GM12878 (cell line): ENCODE measurements around the gene ARL17A. TPM values are rescaled to one million over a fixed set of nuclear protein-coding genes. Genes with fewer than 3 reads are reported as not detected.
"Not testable (repeated sequence)": the region's sequence is repeated elsewhere in the genome, so short reads cannot be mapped to it uniquely, and the experiment has no call there.

Source experiments
- ATAC-seq: fragments of 200-7000 bp; cut with Tn5 transposase; 3 replicates; pipeline ENCODE4 v1.9.1; 2020; ENCODE audit warnings: mild to moderate bottlenecking, moderate library complexity
- BruUV-seq: library from RNA; stranded (reverse); fragments of 400-500 nt; replicated peaks from 2 replicates; lab custom pipeline; 2021; lab: Mats Ljungman, UMichigan
- CTCF ChIA-PET: fragments of 300-600 bp; sonication (Branson Sonifier 250); formaldehyde crosslinking; extraction: SDS; loops from one replicate; lab custom pipeline; 2021; ENCODE audit warnings: inconsistent platforms; lab: Yijun Ruan, JAX
- POLR2A ChIA-PET: fragments of 350-600 bp; formaldehyde crosslinking; extraction: SDS; loops from one replicate; lab custom pipeline; 2021; ENCODE audit warnings: inconsistent platforms; lab: Charles Lee
- RAD21 ChIA-PET: fragments of 300-600 bp; sonication (Branson Sonifier 250); formaldehyde crosslinking; loops from one replicate; lab custom pipeline; 2023; ENCODE audit warnings: antibody characterized with exemption; ENCODE audit not compliant: unreplicated experiment; lab: Charles Lee
- SMC1A ChIA-PET: fragments of 300-600 bp; sonication (Branson Sonifier 250); formaldehyde crosslinking; loops from one replicate; lab custom pipeline; 2023; ENCODE audit not compliant: unreplicated experiment, uncharacterized antibody; lab: Charles Lee
- DNase-seq: peaks from one replicate; pipeline ENCODE4 v3.0.0-alpha.2; 2011; ENCODE audit warnings: low read depth, low spot score
- FAIRE-seq: peaks from 3 replicates; lab custom pipeline; 2011; peaks lifted over from hg19 to GRCh38; lab: Jason Lieb, UNC
- H2AFZ ChIP-seq: 2 replicates; pipeline ENCODE4 v1.6.0; 2011; ENCODE audit warnings: low read depth, low read length, control low read depth; ENCODE audit not compliant: control insufficient read depth
- H3K27ac ChIP-seq: 2 replicates; pipeline ENCODE4 v1.5.1; 2011; ENCODE audit warnings: control low read depth; ENCODE audit not compliant: control insufficient read depth, insufficient read depth
- H3K27me3 ChIP-seq, 2 experiments: replicated peaks in 1 of 2; 2 replicates each; pipeline versions ENCODE4 v1.6.0 to v1.6.1; 2011; ENCODE audit warnings: low read length in 1 of 2; ENCODE audit not compliant: control insufficient read depth in 2 of 2, insufficient read depth in 2 of 2
- H3K36me3 ChIP-seq, 2 experiments: 2 replicates each; pipeline ENCODE4 v1.5.1; 2011; ENCODE audit warnings: low read length in 1 of 2; ENCODE audit not compliant: control insufficient read depth in 2 of 2, insufficient read depth in 2 of 2
- H3K4me1 ChIP-seq: 2 replicates; pipeline ENCODE4 v1.6.1; 2011; ENCODE audit warnings: mild to moderate bottlenecking, low read length, moderate library complexity, mixed read lengths; ENCODE audit not compliant: control insufficient read depth, insufficient read depth
- H3K4me2 ChIP-seq: 2 replicates; pipeline ENCODE4 v1.6.0; 2011; ENCODE audit warnings: control low read depth; ENCODE audit not compliant: control insufficient read depth, insufficient read depth
- H3K4me3 ChIP-seq: fragments of 200-600 bp; sonication (generic); 2 replicates; pipeline ENCODE4 v1.5.1; 2016
- H3K79me2 ChIP-seq: 2 replicates; pipeline ENCODE4 v1.6.0; 2011; ENCODE audit warnings: low read length; ENCODE audit not compliant: control insufficient read depth, insufficient read depth
- H3K9ac ChIP-seq: 2 replicates; pipeline ENCODE4 v1.8.0; 2011; ENCODE audit warnings: low read length, control low read depth, mixed read lengths; ENCODE audit not compliant: control insufficient read depth, insufficient read depth
- H3K9me3 ChIP-seq: replicated peaks from 3 replicates; pipeline ENCODE4 v1.5.1; 2011; ENCODE audit warnings: mild to moderate bottlenecking, low read length; ENCODE audit not compliant: control insufficient read depth, insufficient read depth
- H4K20me1 ChIP-seq: 2 replicates; pipeline ENCODE4 v1.6.0; 2011; ENCODE audit not compliant: control insufficient read depth, insufficient read depth
- WGBS: methylation state at CpG from one replicate; pipeline ENCODE4 v1.1.6; 2016; ENCODE audit warnings: low lambda C conversion rate; ENCODE audit not compliant: insufficient replicate concordance, insufficient coverage; ENCODE audit errors: missing lambda C conversion rate; 5-methylcytosine and 5-hydroxymethylcytosine counted together
- in situ Hi-C: fragments of 300-500 bp; cut with MboI; formaldehyde crosslinking; loops from 9 replicates; pipeline ENCODE4 v1.14.3; 2018; ENCODE audit warnings: mixed read lengths
- intact Hi-C: fragments of 100-400 bp; cut with micrococcal nuclease; formaldehyde crosslinking; loops from one replicate; pipeline ENCODE4 v1.14.2; 2022; ENCODE audit not compliant: unreplicated experiment
- polyA plus RNA-seq, 11 experiments: library from polyadenylated mRNA; depleted of rRNA in 4 of 11; unstranded in 6 of 11; stranded (reverse) in 5 of 11; fragments of >200 nt; fragmentation: Nextera tagmentation in 4 of 11; fragmentation: Illumina TruSeq in 1 of 11; extraction: Ambion mirVana in 4 of 11; extraction: Trizol in 1 of 11; gene quantifications; 1 replicate in 1 of 11; 2 replicates in 10 of 11; pipeline versions ENCODE4 v1.2.1 to v1.2.3, GENCODE V29; 2011 to 2016; ENCODE audit warnings: inconsistent platforms in 2 of 11, missing spikeins in 2 of 11, low read depth in 1 of 11
- total RNA-seq, 4 experiments: library from RNA; depleted of rRNA in 3 of 4; stranded (reverse); fragments of >200 nt in 3 of 4; fragmentation: Illumina TruSeq in 1 of 4; extraction: Trizol in 1 of 4; gene quantifications; 2 replicates each; pipeline versions ENCODE4 v1.2.1 to v1.2.3, GENCODE V29; 2013 to 2021

Gene ARL17A
- total and polyA plus RNA-seq, 10 of the 15 experiments (the other 5 are each of a cell fraction or from before 2014, with no cell fraction given), result 4.0 to 39.1 (median 18.2) TPM

DNA sequence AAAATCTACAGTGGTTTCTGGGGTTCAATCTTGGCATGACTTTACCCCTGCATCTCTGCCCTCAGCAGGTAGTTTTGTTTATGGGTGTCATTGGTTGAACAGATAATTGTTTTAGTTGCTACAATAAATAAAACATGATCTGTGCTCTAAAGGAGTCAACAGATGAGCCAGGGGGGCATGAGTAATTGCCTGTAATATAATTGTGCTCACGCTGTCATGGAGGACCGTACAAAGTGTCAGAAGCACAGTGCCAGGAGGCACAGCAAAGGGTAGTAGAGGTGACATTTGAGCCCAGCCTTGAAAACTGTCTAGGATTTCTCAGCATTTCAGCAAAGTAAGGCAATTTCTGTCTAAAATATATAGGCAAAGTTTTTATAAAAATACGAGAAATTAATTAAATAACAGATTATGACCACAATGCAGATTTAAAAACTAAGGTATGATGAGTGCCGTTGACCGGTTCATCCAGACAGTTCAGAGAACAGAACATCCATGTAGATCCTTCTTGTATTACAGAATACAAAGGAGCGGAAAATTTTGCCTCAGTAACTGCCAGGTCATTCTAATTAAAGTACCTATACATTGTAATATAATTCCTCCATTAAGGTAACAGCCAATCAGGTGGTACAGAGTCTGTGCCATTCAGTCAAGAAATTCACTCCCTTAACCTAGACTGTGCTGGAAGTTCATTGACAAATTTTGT, 79.9 kb downstream of the ARL17A start:
- H3K4me2 ChIP-seq, FAIRE-seq, POLR2A ChIA-PET, H2AFZ ChIP-seq, BruUV-seq, H3K9ac ChIP-seq, SMC1A ChIA-PET, H3K4me3 ChIP-seq, H3K4me1 ChIP-seq, H3K9me3 ChIP-seq, H4K20me1 ChIP-seq, CTCF ChIA-PET, ATAC-seq, H3K36me3 ChIP-seq, H3K27ac ChIP-seq, intact Hi-C loops, H3K27me3 ChIP-seq, RAD21 ChIA-PET, DNase-seq, in situ Hi-C loops, H3K79me2 ChIP-seq: not testable (repeated sequence)
- WGBS, result no CpG with 5 or more reads among the region's 6 CpGs

DNA sequence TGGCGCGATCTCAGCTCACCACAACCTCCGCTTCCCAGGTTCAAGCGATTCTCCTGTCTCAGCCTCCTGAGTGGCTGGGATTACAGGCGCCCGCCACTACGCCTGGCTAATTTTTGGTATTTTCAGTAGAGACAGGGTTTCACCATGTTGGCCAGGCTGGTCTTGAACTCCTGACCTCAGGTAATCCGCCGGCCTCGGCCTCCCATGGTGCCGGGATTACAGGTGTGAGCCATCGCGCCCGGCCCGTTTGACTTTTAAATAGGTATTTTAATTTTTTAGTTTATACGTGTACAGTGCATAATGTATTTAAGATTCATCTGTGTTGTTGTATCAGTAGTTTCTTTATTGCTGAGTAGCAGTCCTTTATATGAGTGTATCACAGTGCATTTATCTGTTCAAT, 87.5 kb downstream of the ARL17A start:
- RAD21 ChIA-PET, CTCF ChIA-PET, H2AFZ ChIP-seq, H3K9ac ChIP-seq, SMC1A ChIA-PET, H3K4me3 ChIP-seq, H3K4me2 ChIP-seq, H3K27me3 ChIP-seq, POLR2A ChIA-PET, H3K9me3 ChIP-seq, in situ Hi-C loops, H3K79me2 ChIP-seq, DNase-seq, H3K36me3 ChIP-seq, BruUV-seq, FAIRE-seq, H3K27ac ChIP-seq, intact Hi-C loops, H3K4me1 ChIP-seq, H4K20me1 ChIP-seq, ATAC-seq: not testable (repeated sequence)
- 99% methylated on average over 12 of the region's 16 CpGs for WGBS

DNA sequence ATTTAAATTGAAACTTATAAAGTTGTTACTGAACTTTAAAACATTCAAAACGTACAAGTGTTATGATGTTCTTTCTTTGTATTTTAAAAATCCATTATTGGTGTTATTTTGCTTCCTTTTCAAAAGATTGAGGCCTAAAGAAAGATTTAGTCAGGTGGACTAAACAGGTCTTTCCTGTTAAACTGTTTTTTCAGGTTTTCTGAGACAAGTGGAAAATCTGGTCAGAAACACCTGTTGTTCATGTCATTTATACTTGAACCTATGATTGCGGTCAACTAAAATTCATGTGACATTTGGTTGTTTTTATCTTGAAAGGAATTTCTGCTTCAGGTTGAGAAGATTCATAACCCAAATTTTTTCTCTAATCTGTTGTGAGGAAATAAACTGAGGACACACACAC, 98.2 kb downstream of the ARL17A start:
- intact Hi-C loops, CTCF ChIA-PET, POLR2A ChIA-PET, H3K27me3 ChIP-seq, H4K20me1 ChIP-seq, H3K27ac ChIP-seq, SMC1A ChIA-PET, H3K9ac ChIP-seq, H3K79me2 ChIP-seq, BruUV-seq, H3K4me2 ChIP-seq, in situ Hi-C loops, H3K4me1 ChIP-seq, H3K9me3 ChIP-seq, FAIRE-seq, DNase-seq, H2AFZ ChIP-seq, ATAC-seq, H3K4me3 ChIP-seq, H3K36me3 ChIP-seq, RAD21 ChIA-PET: not testable (repeated sequence)
- no CpG with 5 or more reads among the region's 2 CpGs for WGBS

DNA sequence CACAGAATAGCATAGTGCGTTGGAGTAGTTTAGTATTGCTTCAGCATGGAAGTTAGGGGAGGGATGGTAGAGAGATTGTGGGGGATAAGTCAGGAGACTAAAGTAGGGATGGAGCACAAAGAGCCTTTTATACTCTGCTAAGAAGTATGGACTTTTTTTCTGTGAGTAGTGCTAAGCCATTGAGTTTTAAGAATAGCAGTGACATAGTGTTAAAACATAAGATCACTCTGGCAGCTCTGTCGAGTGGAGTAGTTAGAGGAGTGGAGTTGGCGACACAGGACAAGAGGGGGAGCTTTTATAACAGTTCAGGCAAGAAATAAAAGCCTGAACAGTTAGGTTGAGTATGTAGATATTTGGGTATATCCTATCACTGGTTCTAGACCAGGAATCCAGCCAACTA, 100.7 kb downstream of the ARL17A start:
- H3K4me1 ChIP-seq, H3K9me3 ChIP-seq, POLR2A ChIA-PET, in situ Hi-C loops, DNase-seq, FAIRE-seq, H3K9ac ChIP-seq, H3K27ac ChIP-seq, H3K4me3 ChIP-seq, BruUV-seq, H3K27me3 ChIP-seq, H3K4me2 ChIP-seq, H3K79me2 ChIP-seq, H3K36me3 ChIP-seq, H4K20me1 ChIP-seq, SMC1A ChIA-PET, RAD21 ChIA-PET, CTCF ChIA-PET, H2AFZ ChIP-seq, intact Hi-C loops, ATAC-seq: not testable (repeated sequence)
- WGBS, result no CpG with 5 or more reads among the region's 3 CpGs
